ENCODE data around the gene IGFL2. TPM values are rescaled to one million over a fixed set of nuclear protein-coding genes. Genes with fewer than 3 reads are reported as not detected.

Gene IGFL2
- total RNA-seq, 2 donors from 2014 or later = 0.72 TPM; not detected in 1

- H3K4me1 Mint-ChIP-seq = no peaks in the 10 kb centered on the region
These were observed 21.9 kb upstream of the IGFL2 start for GRCh38 chr19:46126086-46126580.

DNA sequence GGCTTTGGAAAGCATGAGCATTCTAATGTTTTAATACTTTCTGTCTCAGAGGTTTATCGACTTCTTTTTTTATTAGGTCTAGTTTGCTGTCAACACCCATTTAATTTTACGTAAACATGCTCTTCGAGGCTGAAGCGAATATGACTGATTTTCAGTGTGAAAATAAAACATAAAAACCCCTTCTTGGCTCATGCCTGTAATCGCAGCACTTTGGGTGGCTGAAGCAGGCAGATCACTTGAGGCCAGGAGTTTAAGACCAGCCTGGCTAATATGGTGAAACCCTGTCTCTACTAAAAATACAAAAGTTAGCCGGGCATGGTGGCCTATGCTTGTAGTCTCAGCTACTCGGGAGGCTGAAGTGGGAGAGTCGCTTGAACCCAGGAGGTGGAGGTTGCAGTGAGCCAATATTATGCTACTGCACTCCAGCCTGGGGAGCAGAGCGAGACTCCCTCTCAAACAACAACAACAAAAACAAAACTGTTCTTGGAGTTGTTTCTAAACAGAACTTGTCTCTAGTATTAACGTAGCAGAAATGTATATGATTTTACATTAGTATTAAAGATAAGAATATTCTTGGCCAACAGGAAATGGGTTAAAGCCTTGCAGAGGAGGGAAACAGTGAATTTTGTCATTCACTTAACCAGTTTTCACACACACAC lies 16.4 kb upstream of the IGFL2 start:
- H3K27me3 Mint-ChIP-seq = peaks cover 78% of the 10 kb centered on the region
- ATAC-seq = no peak
- no peaks in the 10 kb centered on the region for H3K36me3 Mint-ChIP-seq (ENCODE audit: low read depth)
- H3K4me3 Mint-ChIP-seq = no peak overlapping the region
- peaks cover 2% of the 10 kb centered on the region for H3K4me1 Mint-ChIP-seq
- no peak overlapping the region for H3K27ac Mint-ChIP-seq
- DNase-seq = no peak
- H3K9me3 ChIP-seq (ENCODE audit: control insufficient read depth, low read length, poor library complexity, severe bottlenecking) = no peaks in the 10 kb centered on the region

More at GRCh38 chr19:46126086-46126580, 21.9 kb upstream of the IGFL2 start:
- Mint-ChIP-seq H3K27me3 (peaks cover 84% of the 10 kb centered on the region), H3K4me3 (no peak overlapping the region), H3K36me3 (ENCODE audit: low read depth) (no peaks in the 10 kb centered on the region), H3K27ac (no peak overlapping the region)
- no peak for ATAC-seq
- DNase-seq = no peak
- H3K9me3 ChIP-seq (ENCODE audit: control insufficient read depth, low read length, poor library complexity, severe bottlenecking) = no peaks in the 10 kb centered on the region

GRCh38 chr19:46132508-46133100 lies 15.4 kb upstream of the IGFL2 start:
- Mint-ChIP-seq H3K4me3 (no peak overlapping the region), H3K27ac (no peak overlapping the region), H3K4me1 (peaks cover 2% of the 10 kb centered on the region), H3K36me3 (ENCODE audit: low read depth) (no peaks in the 10 kb centered on the region), H3K27me3 (peaks cover 79% of the 10 kb centered on the region)
- DNase-seq (no peak), ATAC-seq (no peak)
- no peaks in the 10 kb centered on the region for H3K9me3 ChIP-seq (ENCODE audit: control insufficient read depth, low read length, poor library complexity, severe bottlenecking)

DNA sequence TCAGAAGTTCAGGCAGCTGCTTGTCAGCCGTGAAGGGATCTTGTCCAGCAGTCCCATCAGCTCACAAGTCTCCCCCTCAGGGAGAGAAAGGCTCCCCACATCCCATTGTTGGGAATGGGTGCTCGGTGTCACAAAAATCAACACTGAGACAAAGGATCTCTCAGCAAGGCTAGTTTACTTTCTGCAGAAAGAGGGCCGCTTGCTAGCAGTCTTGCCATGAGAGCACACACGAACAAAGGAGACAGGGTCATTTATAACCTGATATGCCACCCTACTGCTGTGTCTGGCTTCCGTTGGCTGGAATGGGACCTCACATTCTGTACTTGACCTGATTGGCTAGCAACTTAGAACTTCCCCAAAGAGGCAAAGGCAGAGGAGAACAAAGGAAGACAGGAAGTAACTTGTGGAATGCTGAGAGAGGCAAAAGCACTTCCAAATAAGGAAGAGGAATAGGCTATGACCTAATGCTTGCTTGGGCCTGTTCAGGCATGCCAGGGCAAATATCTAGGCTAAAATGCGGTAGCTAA lies 14.9 kb upstream of the IGFL2 start:
- Mint-ChIP-seq H3K4me1 (peaks cover 2% of the 10 kb centered on the region), H3K4me3 (no peak overlapping the region), H3K27ac (no peak overlapping the region), H3K36me3 (ENCODE audit: low read depth) (no peaks in the 10 kb centered on the region), H3K27me3 (peaks cover 81% of the 10 kb centered on the region)
- DNase-seq = no peak
- no peaks in the 10 kb centered on the region for H3K9me3 ChIP-seq (ENCODE audit: control insufficient read depth, low read length, poor library complexity, severe bottlenecking)
- ATAC-seq = no peak

DNA sequence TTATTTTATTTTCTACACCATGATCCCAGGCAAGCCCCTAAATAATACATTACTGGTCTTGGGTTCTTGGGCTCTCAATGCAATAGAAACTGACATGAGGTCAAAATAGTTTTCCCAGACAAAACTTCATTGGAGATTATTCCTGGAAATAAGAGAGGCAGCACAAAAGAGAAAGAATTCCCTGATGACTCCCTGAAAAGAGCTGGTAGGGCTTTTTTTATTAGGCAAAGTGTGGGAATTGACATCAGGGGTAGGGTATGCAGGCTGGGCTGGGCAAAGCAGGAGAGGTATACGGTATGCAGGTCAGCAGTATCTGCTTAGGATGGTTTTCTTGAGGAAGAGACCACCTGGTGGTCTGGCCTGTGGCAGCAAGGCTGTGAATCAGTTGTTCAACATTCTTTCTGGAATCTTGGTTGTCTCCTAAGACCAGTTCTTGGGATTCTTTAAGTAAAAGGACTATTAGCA lies 14.2 kb upstream of the IGFL2 start:
- no peaks in the 10 kb centered on the region for H3K9me3 ChIP-seq (ENCODE audit: control insufficient read depth, low read length, poor library complexity, severe bottlenecking)
- peaks cover 2% of the 10 kb centered on the region for H3K4me1 Mint-ChIP-seq
- H3K4me3 Mint-ChIP-seq = no peak overlapping the region
- H3K27me3 Mint-ChIP-seq = peaks cover 78% of the 10 kb centered on the region
- no peak for DNase-seq
- no peak for ATAC-seq
- H3K27ac Mint-ChIP-seq = no peak overlapping the region
- no peaks in the 10 kb centered on the region for H3K36me3 Mint-ChIP-seq (ENCODE audit: low read depth)

GRCh38 chr19:46134527-46134926 lies 13.5 kb upstream of the IGFL2 start:
- H3K27ac Mint-ChIP-seq = no peak overlapping the region
- no peaks in the 10 kb centered on the region for H3K9me3 ChIP-seq (ENCODE audit: control insufficient read depth, low read length, poor library complexity, severe bottlenecking)
- DNase-seq = no peak
- H3K27me3 Mint-ChIP-seq = peaks cover 71% of the 10 kb centered on the region
- no peaks in the 10 kb centered on the region for H3K36me3 Mint-ChIP-seq (ENCODE audit: low read depth)
- peaks cover 2% of the 10 kb centered on the region for H3K4me1 Mint-ChIP-seq
- no peak overlapping the region for H3K4me3 Mint-ChIP-seq
- ATAC-seq = no peak

DNA sequence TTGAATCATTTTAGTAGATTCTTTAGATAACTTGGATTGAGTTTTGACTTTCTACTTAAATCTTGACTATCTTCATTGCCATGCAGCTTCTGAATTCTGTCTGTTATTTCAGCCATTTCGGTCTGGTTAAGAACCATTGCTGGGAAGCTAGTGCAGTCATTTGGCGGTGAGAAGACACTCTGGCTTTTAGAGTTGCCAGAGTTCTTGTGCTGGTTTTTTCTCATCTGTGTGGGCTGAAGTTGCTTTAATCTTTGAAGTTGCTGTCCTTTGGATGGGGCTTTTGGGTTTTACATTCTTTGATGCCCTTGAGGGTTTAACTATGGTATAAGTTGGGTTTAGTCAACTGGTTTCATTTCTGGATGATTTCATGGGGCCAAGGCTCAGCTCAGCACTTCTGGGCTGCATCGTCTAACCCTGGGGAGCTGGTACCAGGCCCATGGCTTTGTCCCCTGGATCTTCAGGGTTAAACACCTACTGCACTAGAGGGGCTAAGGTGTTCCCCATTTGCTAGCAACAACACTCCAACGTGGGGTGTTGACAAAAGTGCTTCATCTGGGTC lies 10.0 kb upstream of the IGFL2 start:
- no peaks in the 10 kb centered on the region for H3K9me3 ChIP-seq (ENCODE audit: control insufficient read depth, low read length, poor library complexity, severe bottlenecking)
- no peak for ATAC-seq
- H3K27ac Mint-ChIP-seq = no peak overlapping the region
- H3K4me3 Mint-ChIP-seq = no peak overlapping the region
- H3K27me3 Mint-ChIP-seq = peaks cover 56% of the 10 kb centered on the region
- no peak for DNase-seq
- H3K36me3 Mint-ChIP-seq (ENCODE audit: low read depth) = peaks cover 2% of the 10 kb centered on the region
- H3K4me1 Mint-ChIP-seq = peaks cover 2% of the 10 kb centered on the region

DNA sequence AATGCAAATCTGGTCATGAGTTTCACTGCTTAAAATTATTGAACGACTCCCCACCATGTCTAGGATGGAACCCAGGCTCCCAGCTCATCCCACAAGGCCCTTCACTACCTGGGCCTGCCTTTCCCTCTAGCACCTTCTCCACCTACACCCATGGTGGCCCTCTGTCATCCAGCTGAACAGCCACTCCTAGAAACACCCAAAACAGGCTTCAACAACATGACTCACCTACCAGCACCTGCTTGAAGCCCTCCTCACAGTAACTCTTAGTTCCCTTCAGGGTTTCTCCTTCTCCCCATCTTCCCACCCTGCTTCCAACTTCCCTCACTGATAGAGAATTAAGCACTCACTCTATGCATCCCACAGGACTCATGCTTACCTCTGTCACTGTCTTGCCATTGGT lies 6.6 kb upstream of the IGFL2 start:
- DNase-seq (no peak), ATAC-seq (no peak)
- no peaks in the 10 kb centered on the region for H3K4me1 Mint-ChIP-seq
- H3K4me3 Mint-ChIP-seq = no peak overlapping the region
- peaks cover 2% of the 10 kb centered on the region for H3K36me3 Mint-ChIP-seq (ENCODE audit: low read depth)
- peaks cover 47% of the 10 kb centered on the region for H3K27me3 Mint-ChIP-seq
- H3K9me3 ChIP-seq (ENCODE audit: control insufficient read depth, low read length, poor library complexity, severe bottlenecking) = no peaks in the 10 kb centered on the region
- no peak overlapping the region for H3K27ac Mint-ChIP-seq

DNA sequence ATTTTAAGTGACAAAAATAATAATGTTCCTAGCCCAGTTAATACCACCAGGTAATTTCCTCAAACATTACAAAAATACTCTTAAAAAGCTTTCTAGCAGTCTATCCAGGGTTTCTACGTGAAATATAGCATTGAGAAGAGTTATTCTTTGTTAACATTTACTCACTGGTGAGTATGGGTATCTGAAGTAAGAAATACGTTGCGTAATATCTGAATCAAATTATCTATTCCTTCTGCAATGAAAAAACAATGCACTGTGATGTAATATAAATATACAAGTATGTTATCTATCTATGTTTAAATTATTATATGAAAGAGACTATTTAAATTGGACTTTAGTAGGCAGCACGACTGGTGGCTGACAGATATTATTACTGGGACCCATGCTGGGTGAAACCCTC lies 5.7 kb upstream of the IGFL2 start:
- Mint-ChIP-seq H3K27me3 (peaks cover 48% of the 10 kb centered on the region), H3K4me1 (no peaks in the 10 kb centered on the region), H3K27ac (no peak overlapping the region), H3K4me3 (no peak overlapping the region), H3K36me3 (ENCODE audit: low read depth) (peaks cover 2% of the 10 kb centered on the region)
- no peaks in the 10 kb centered on the region for H3K9me3 ChIP-seq (ENCODE audit: control insufficient read depth, low read length, poor library complexity, severe bottlenecking)
- ATAC-seq = no peak
- no peak for DNase-seq

GRCh38 chr19:46144756-46145155 lies 3.3 kb upstream of the IGFL2 start:
- Mint-ChIP-seq H3K27ac (no peak overlapping the region), H3K36me3 (ENCODE audit: low read depth) (peaks cover 5% of the 10 kb centered on the region), H3K4me3 (no peak overlapping the region), H3K27me3 (peaks cover 60% of the 10 kb centered on the region), H3K4me1 (peaks cover 5% of the 10 kb centered on the region)
- DNase-seq = no peak
- no peaks in the 10 kb centered on the region for H3K9me3 ChIP-seq (ENCODE audit: control insufficient read depth, low read length, poor library complexity, severe bottlenecking)
- no peak for ATAC-seq

DNA sequence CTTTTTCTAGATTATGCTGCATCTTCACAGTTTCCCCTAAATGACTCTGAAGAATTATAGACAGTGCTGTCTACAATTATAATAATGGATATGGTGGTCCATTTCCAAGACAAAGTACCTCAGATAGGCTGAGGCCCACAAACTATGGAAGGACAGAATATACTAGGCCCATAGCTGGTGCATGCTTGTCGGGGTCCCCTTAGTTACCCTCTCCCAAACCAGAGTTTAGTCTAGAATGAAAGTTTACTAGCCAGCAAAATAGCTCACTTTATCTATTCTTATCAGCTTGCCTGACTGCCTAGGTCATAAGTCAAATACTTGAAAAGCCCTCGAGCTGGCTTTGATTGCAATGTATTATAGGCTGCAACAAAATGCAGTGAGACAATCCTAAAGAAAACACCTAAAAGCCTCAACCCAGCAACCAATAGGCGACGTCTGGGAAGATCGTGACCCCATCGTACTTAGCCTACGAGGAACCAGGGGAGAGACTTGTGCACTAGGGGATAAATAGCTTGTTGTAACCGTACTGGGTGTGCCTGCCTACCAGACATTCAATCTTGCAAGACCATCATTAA lies 785 bp upstream of the IGFL2 start:
- ATAC-seq = no peak
- Mint-ChIP-seq H3K27me3 (peaks cover 70% of the 10 kb centered on the region), H3K4me1 (peaks cover 5% of the 10 kb centered on the region), H3K4me3 (no peak overlapping the region), H3K27ac (no peak overlapping the region), H3K36me3 (ENCODE audit: low read depth) (peaks cover 2% of the 10 kb centered on the region)
- no peaks in the 10 kb centered on the region for H3K9me3 ChIP-seq (ENCODE audit: control insufficient read depth, low read length, poor library complexity, severe bottlenecking)
- no peak for DNase-seq

GRCh38 chr19:46150606-46151005 lies 2.6 kb downstream of the IGFL2 start:
- peaks cover 87% of the 10 kb centered on the region for H3K27me3 Mint-ChIP-seq
- H3K4me1 Mint-ChIP-seq = peaks cover 5% of the 10 kb centered on the region
- no peak for ATAC-seq
- peaks cover 2% of the 10 kb centered on the region for H3K36me3 Mint-ChIP-seq (ENCODE audit: low read depth)
- no peak overlapping the region for H3K27ac Mint-ChIP-seq
- no peak overlapping the region for H3K4me3 Mint-ChIP-seq
- no peak for DNase-seq
- no peaks in the 10 kb centered on the region for H3K9me3 ChIP-seq (ENCODE audit: control insufficient read depth, low read length, poor library complexity, severe bottlenecking)

DNA sequence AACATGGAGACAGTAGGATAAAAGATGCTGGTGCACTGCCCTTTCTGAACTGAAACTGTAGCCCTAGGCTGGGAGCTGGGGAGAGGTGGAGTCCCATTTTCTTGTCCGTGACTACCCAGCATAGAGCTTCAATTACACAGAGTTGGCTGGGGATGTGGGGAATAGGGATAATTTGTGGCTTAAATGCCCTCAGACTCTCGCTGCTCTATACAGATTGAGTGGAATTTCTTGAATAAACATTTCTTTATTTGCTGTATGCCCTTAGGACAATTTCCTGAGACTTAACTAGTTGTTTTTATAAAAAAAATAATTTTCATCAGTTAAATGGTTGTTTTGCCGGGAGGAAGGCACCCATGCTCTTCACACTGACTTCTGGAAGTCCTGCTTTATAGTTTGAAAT lies 7.2 kb downstream of the IGFL2 start:
- no peaks in the 10 kb centered on the region for H3K4me1 Mint-ChIP-seq
- no peak overlapping the region for H3K27ac Mint-ChIP-seq
- no peaks in the 10 kb centered on the region for H3K36me3 Mint-ChIP-seq (ENCODE audit: low read depth)
- no peaks in the 10 kb centered on the region for H3K9me3 ChIP-seq (ENCODE audit: control insufficient read depth, low read length, poor library complexity, severe bottlenecking)
- H3K4me3 Mint-ChIP-seq = no peak overlapping the region
- H3K27me3 Mint-ChIP-seq = peaks cover 74% of the 10 kb centered on the region
- DNase-seq (no peak), ATAC-seq (no peak)

Data from T-helper 17 cell (primary cell).